ENCODE data around the gene PAXIP1. TPM values are rescaled to one million over a fixed set of nuclear protein-coding genes. Genes with fewer than 3 reads are reported as not detected.
"Not testable (repeated sequence)": the region's sequence is repeated elsewhere in the genome, so short reads cannot be mapped to it uniquely, and the experiment has no call there.

PAXIP1 gene
- polyA plus RNA-seq, 4 donors: 3.8 to 14.4 (median 6.2) TPM

DNA sequence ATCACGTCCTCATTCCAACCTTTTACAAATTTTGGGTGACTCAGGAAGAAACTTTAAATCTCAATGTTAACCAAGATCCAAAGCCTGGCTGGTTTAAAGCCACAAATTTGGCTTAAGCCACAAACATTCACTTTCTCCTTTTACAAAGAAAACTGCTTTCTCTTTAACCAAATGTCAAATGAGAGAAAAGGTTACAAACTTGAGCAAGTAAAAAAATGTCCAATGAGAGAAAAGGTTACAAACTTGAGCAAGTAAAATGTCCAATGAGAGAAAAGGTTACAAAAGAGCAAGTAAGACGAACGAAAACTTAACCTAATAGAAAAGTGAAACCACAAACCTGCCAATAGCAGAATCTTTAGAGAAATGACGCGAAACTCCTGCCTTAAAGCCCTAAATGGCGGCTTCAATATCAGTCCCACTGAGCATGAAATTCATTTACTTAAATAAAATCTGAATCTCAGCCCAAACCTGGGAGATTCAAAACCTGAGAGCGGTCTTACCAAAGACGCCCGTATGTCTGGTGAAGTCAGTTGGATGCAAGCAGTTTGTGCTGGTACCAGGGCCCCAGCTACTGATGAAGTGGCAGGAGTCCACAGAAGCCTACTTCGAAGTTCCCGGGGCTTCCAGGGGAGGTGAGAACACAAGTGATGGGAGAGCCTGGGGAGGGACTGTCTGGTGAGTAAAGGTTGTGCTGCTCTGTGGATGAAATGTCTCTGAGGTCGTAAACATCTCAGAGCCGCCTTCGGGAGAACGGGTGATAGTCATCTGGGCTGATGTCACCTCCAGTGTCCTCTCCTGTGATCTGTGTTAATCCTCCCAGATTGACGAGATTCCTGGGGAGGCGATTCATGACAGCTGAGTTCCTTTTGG lies 74.6 kb downstream of the PAXIP1 start:
- peak overlapping the region; percentile 51 to 72 (median 54) for H3K4me3 ChIP-seq (ENCODE audit: low read depth in 1 of 3, low read length in 3 of 3)
- peak overlapping the region; percentile 74 to 95 (median 95) for H3K27ac ChIP-seq (ENCODE audit: low read depth in 1 of 3, low read length in 2 of 3)
- peaks cover 0 to 6% of the 10 kb centered on the region in 2 donors for H3K9me3 ChIP-seq (ENCODE audit: control insufficient read depth in 2 of 2, insufficient read depth in 1 of 2, low read depth in 1 of 2, low read length in 1 of 2)
- DNase-seq (peak; percentile 90 to 98), FAIRE-seq (peak; percentile 97)
- peaks cover 0 to 5% (median 0%) of the 10 kb centered on the region in 3 donors for H3K4me1 ChIP-seq (ENCODE audit: control insufficient read depth in 3 of 3, insufficient read depth in 2 of 3, low read depth in 1 of 3, low read length in 2 of 3)
- H3K36me3 ChIP-seq (ENCODE audit: control insufficient read depth in 3 of 3, insufficient read depth in 2 of 3, low read depth in 1 of 3, low read length in 3 of 3): no peaks in the 10 kb centered on the region
- no peaks in the 10 kb centered on the region for H3K27me3 ChIP-seq (ENCODE audit: control insufficient read depth in 3 of 3, insufficient read depth in 3 of 3, low read length in 3 of 3)
- 5 to 9% (median 8%) methylated on average over 17 of the region's 17 CpGs for WGBS, 3 donors

DNA sequence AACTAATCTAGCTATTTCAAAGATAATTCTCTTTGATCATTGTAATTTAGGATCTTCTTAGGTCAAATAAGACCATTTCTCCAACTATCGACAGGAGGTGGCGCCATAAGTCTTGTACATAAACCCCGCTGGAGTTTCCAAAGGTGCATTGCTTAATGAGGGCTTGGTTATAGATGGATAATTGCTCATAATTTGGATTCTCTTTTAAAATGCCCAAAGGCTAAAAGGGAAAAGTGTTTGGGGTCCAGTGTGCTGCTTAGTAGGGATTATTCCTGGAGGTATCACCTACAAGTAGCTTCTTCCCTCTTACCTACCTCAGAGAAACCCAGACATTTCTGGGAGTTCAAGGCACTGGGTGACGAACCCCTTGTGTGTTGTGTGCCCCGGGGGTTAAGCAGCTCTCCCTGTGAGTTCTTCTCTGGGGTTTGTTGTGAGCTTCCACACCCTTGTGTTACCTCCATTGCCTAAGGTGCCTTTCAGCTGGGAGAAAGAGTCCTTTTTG lies 75.2 kb downstream of the PAXIP1 start:
- DNase-seq: peak; percentile 87 to 88
- WGBS, 3 donors: 0 to 5% (median 3%) methylated on average over 5 of the region's 5 CpGs
- Histone ChIP-seq H3K9me3 (ENCODE audit: control insufficient read depth in 2 of 2, insufficient read depth in 1 of 2, low read depth in 1 of 2, low read length in 1 of 2) (peaks cover 0 to under 1% of the 10 kb centered on the region in 2 donors), H3K4me3 (ENCODE audit: low read depth in 1 of 3, low read length in 3 of 3) (peak overlapping the region in 2 of 3 donors; percentile 54 to 72), H3K36me3 (ENCODE audit: control insufficient read depth in 3 of 3, insufficient read depth in 2 of 3, low read depth in 1 of 3, low read length in 3 of 3) (no peaks in the 10 kb centered on the region), H3K27me3 (ENCODE audit: control insufficient read depth in 3 of 3, insufficient read depth in 3 of 3, low read length in 3 of 3) (no peaks in the 10 kb centered on the region), H3K4me1 (ENCODE audit: control insufficient read depth in 3 of 3, insufficient read depth in 2 of 3, low read depth in 1 of 3, low read length in 2 of 3) (peaks cover 0 to 5% (median 0%) of the 10 kb centered on the region in 3 donors), H3K27ac (ENCODE audit: low read depth in 1 of 3, low read length in 2 of 3) (peak overlapping the region; percentile 74 to 95 (median 79))
- FAIRE-seq: peak; percentile 90

GRCh38 chr7:154922472-154922871 lies 80.5 kb downstream of the PAXIP1 start:
- DNase-seq; H3K27me3 ChIP-seq (ENCODE audit: control insufficient read depth in 3 of 3, insufficient read depth in 3 of 3, low read length in 3 of 3); H3K27ac ChIP-seq (ENCODE audit: low read depth in 1 of 3, low read length in 2 of 3); H3K9me3 ChIP-seq (ENCODE audit: control insufficient read depth in 2 of 2, insufficient read depth in 1 of 2, low read depth in 1 of 2, low read length in 1 of 2); H3K36me3 ChIP-seq (ENCODE audit: control insufficient read depth in 3 of 3, insufficient read depth in 2 of 3, low read depth in 1 of 3, low read length in 3 of 3); FAIRE-seq; H3K4me3 ChIP-seq (ENCODE audit: low read depth in 1 of 3, low read length in 3 of 3); H3K4me1 ChIP-seq (ENCODE audit: control insufficient read depth in 3 of 3, insufficient read depth in 2 of 3, low read depth in 1 of 3, low read length in 2 of 3): not testable (repeated sequence)
- 79 to 89% (median 82%) methylated on average over 2 of the region's 2 CpGs for WGBS, 3 donors

GRCh38 chr7:154919344-154920225 lies 83.3 kb downstream of the PAXIP1 start:
- H3K27ac ChIP-seq (ENCODE audit: low read depth in 1 of 3, low read length in 2 of 3): no peak overlapping the region
- H3K36me3 ChIP-seq (ENCODE audit: control insufficient read depth in 3 of 3, insufficient read depth in 2 of 3, low read depth in 1 of 3, low read length in 3 of 3): no peaks in the 10 kb centered on the region
- peak in 1 of 2 donors; percentile 28 for DNase-seq
- WGBS, 3 donors: 55 to 63% (median 58%) methylated on average over 11 of the region's 11 CpGs
- no peak for FAIRE-seq
- H3K4me1 ChIP-seq (ENCODE audit: control insufficient read depth in 3 of 3, insufficient read depth in 2 of 3, low read depth in 1 of 3, low read length in 2 of 3): no peaks in the 10 kb centered on the region
- H3K27me3 ChIP-seq (ENCODE audit: control insufficient read depth in 3 of 3, insufficient read depth in 3 of 3, low read length in 3 of 3): peaks cover 0 to 15% (median 5%) of the 10 kb centered on the region in 3 donors
- H3K4me3 ChIP-seq (ENCODE audit: low read depth in 1 of 3, low read length in 3 of 3): no peak overlapping the region
- H3K9me3 ChIP-seq (ENCODE audit: control insufficient read depth in 2 of 2, insufficient read depth in 1 of 2, low read depth in 1 of 2, low read length in 1 of 2): no peaks in the 10 kb centered on the region

DNA sequence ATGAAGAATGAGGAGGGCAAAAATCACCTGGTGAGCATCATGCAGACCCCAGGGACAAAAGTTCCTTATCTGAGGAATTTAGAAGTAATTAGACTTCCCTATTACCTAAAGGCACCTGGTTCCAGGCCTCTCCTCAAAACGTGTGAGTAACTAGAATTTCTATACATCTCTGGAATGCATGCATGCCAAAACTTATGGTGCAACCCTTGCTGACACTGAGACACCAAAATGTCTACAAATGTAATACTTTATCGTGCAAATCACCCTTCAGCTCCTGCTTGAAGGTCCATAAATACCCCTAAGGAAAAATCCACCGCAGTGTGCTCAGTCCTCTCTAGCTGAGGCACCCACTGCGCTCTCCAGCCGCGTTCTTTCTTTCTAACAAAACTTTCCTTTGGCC lies 84.2 kb downstream of the PAXIP1 start:
- 70 to 78% (median 72%) methylated on average over 6 of the region's 6 CpGs for WGBS, 3 donors
- H3K27me3 ChIP-seq (ENCODE audit: control insufficient read depth in 3 of 3, insufficient read depth in 3 of 3, low read length in 3 of 3): peaks cover 0 to 22% (median 5%) of the 10 kb centered on the region in 3 donors
- no peak overlapping the region for H3K4me3 ChIP-seq (ENCODE audit: low read depth in 1 of 3, low read length in 3 of 3)
- H3K9me3 ChIP-seq (ENCODE audit: control insufficient read depth in 2 of 2, insufficient read depth in 1 of 2, low read depth in 1 of 2, low read length in 1 of 2): no peaks in the 10 kb centered on the region
- no peaks in the 10 kb centered on the region for H3K36me3 ChIP-seq (ENCODE audit: control insufficient read depth in 3 of 3, insufficient read depth in 2 of 3, low read depth in 1 of 3, low read length in 3 of 3)
- DNase-seq: no peak
- no peaks in the 10 kb centered on the region for H3K4me1 ChIP-seq (ENCODE audit: control insufficient read depth in 3 of 3, insufficient read depth in 2 of 3, low read depth in 1 of 3, low read length in 2 of 3)
- H3K27ac ChIP-seq (ENCODE audit: low read depth in 1 of 3, low read length in 2 of 3): no peak overlapping the region
- no peak for FAIRE-seq

- Histone ChIP-seq H3K9me3 (ENCODE audit: control insufficient read depth in 2 of 2, insufficient read depth in 1 of 2, low read depth in 1 of 2, low read length in 1 of 2) (no peaks in the 10 kb centered on the region), H3K36me3 (ENCODE audit: control insufficient read depth in 3 of 3, insufficient read depth in 2 of 3, low read depth in 1 of 3, low read length in 3 of 3) (no peaks in the 10 kb centered on the region), H3K4me3 (ENCODE audit: low read depth in 1 of 3, low read length in 3 of 3) (no peak overlapping the region), H3K27me3 (ENCODE audit: control insufficient read depth in 3 of 3, insufficient read depth in 3 of 3, low read length in 3 of 3) (peaks cover 0 to 22% (median 5%) of the 10 kb centered on the region in 3 donors), H3K4me1 (ENCODE audit: control insufficient read depth in 3 of 3, insufficient read depth in 2 of 3, low read depth in 1 of 3, low read length in 2 of 3) (no peaks in the 10 kb centered on the region), H3K27ac (ENCODE audit: low read depth in 1 of 3, low read length in 2 of 3) (no peak overlapping the region)
- 62 to 69% (median 66%) methylated on average over 6 of the region's 6 CpGs for WGBS, 3 donors
- no peak for FAIRE-seq
- no peak for DNase-seq
Observed at GRCh38 chr7:154918266-154918665, 84.7 kb downstream of the PAXIP1 start.

DNA sequence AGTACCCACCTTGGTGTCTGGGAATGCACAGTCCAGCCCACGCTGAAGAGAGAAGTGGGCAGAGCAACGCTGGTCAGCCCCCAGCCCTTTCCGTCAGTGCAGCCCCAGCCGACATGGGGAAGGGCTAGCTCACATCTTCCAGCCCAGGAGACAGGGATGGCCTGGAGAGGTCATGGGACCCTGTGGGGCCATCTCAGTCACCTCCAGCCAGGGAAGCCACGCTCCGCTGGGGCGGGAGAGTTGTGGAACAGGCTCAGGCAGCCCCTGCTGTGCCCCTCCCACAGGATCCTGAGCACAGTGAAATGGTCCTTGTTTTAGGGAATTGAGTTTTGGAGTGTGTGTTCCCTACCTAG lies 85.1 kb downstream of the PAXIP1 start:
- DNase-seq: no peak
- Histone ChIP-seq H3K4me3 (ENCODE audit: low read depth in 1 of 3, low read length in 3 of 3) (no peak overlapping the region), H3K27ac (ENCODE audit: low read depth in 1 of 3, low read length in 2 of 3) (no peak overlapping the region), H3K4me1 (ENCODE audit: control insufficient read depth in 3 of 3, insufficient read depth in 2 of 3, low read depth in 1 of 3, low read length in 2 of 3) (no peaks in the 10 kb centered on the region), H3K36me3 (ENCODE audit: control insufficient read depth in 3 of 3, insufficient read depth in 2 of 3, low read depth in 1 of 3, low read length in 3 of 3) (no peaks in the 10 kb centered on the region), H3K27me3 (ENCODE audit: control insufficient read depth in 3 of 3, insufficient read depth in 3 of 3, low read length in 3 of 3) (peaks cover 0 to 22% (median 5%) of the 10 kb centered on the region in 3 donors), H3K9me3 (ENCODE audit: control insufficient read depth in 2 of 2, insufficient read depth in 1 of 2, low read depth in 1 of 2, low read length in 1 of 2) (no peaks in the 10 kb centered on the region)
- no peak for FAIRE-seq
- 77 to 87% (median 81%) methylated on average over 7 of the region's 7 CpGs for WGBS, 3 donors
